Peyer's patch (tissue), 4 donors: Measurements from ENCODE around the gene ENG.

ENCODE experiments used
- POLR2A ChIP-seq, 2 donors: fragments of 450-650 bp; IDR thresholded peaks; one replicate each; pipeline ENCODE4 v1.5.1; 2017; ENCODE audit warnings: antibody characterized with exemption in 2 of 2, mild to moderate bottlenecking in 2 of 2, moderate library complexity in 2 of 2
- TF ChIP-seq, protein P1 (sequence below), 6 experiments: fragments of 450-650 bp in 4 of 6; fragments of 200-600 bp in 2 of 6; sonication (generic) in 1 of 6; IDR thresholded peaks; one replicate each; pipeline ENCODE4 v1.5.1; 2017 to 2019; ENCODE audit warnings: antibody characterized with exemption in 6 of 6, mild to moderate bottlenecking in 3 of 6, moderate library complexity in 1 of 6

DNA sequence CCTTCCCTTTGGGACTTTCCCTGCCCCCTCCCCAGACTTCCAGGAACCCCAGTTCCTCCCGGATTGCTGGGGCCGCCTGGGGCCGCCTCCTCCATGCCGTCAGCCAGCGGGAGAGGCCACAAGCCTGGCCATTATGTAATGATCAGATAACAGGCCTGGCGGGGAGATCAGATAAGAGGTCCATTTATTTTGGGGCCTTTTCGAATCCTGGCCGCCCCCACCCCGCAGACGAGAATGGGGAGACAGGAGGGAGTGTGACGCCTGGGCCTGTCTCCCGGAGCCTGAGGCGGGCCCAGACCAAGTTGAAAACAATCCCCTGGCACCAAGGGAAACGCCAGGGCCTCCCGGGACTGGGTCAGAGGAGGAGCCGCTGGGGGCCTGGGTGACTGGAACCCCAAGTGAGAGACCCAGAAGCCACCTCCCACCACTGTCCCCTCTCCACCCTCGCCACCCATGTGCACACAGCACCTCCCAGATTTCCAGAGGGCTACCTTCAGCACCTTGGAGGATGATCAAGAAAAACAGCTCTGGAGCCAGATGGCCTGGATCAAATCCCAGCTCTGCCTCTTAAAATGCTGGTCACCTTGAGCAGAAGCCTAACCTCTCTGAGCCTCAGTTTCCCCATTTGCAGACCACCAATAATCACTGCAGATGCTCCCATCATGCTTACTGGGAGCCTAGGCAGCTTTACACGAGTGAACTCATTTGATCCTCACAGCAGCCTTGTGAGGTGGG lies 7.8 kb downstream of the ENG start:
- TF ChIP-seq, protein P1, sequence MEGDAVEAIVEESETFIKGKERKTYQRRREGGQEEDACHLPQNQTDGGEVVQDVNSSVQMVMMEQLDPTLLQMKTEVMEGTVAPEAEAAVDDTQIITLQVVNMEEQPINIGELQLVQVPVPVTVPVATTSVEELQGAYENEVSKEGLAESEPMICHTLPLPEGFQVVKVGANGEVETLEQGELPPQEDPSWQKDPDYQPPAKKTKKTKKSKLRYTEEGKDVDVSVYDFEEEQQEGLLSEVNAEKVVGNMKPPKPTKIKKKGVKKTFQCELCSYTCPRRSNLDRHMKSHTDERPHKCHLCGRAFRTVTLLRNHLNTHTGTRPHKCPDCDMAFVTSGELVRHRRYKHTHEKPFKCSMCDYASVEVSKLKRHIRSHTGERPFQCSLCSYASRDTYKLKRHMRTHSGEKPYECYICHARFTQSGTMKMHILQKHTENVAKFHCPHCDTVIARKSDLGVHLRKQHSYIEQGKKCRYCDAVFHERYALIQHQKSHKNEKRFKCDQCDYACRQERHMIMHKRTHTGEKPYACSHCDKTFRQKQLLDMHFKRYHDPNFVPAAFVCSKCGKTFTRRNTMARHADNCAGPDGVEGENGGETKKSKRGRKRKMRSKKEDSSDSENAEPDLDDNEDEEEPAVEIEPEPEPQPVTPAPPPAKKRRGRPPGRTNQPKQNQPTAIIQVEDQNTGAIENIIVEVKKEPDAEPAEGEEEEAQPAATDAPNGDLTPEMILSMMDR (IDR thresholded peaks at IDR 0.05) = no peak
- no peak for TF ChIP-seq POLR2A (IDR thresholded peaks at IDR 0.05)
